ENCODE measurements around the gene PROSER3.

PROSER3 gene

GRCh38 chr19:35739275-35740107 lies 18.5 kb upstream of the PROSER3 start:
- no peak for DNase-seq

GRCh38 chr19:35740108-35740422 lies 17.9 kb upstream of the PROSER3 start:
- DNase-seq, result no peak

- peak; percentile 96 for DNase-seq
Measured at GRCh38 chr19:35740423-35741202, 17.4 kb upstream of the PROSER3 start.

- DNase-seq, result no peak
Measured at GRCh38 chr19:35741203-35741515, 16.8 kb upstream of the PROSER3 start.

GRCh38 chr19:35742121-35742724 lies 15.8 kb upstream of the PROSER3 start, which contains the start of gene IGFLR1:
Gene IGFLR1, minus strand, starts transcription at chr19:35742452. Its CDS starts 1,272 bp downstream, at chr19:35741180.
- no peak for DNase-seq

- DNase-seq, result no peak
Measured at GRCh38 chr19:35743640-35744429, 14.1 kb upstream of the PROSER3 start.

GRCh38 chr19:35744430-35745327 lies 13.3 kb upstream of the PROSER3 start:
- DNase-seq, result peak; percentile 87

- DNase-seq, result peak; percentile 97
Measured at GRCh38 chr19:35745328-35746086, 12.5 kb upstream of the PROSER3 start, which contains the start of the genes PSENEN and U2AF1L4. Gene PSENEN, plus strand, starts transcription at chr19:35745651. Its CDS starts 280 bp downstream, at chr19:35745931. Gene U2AF1L4, minus strand, starts transcription at chr19:35745418. Its CDS starts 27 bp downstream, at chr19:35745391.

GRCh38 chr19:35746087-35746462 lies 11.9 kb upstream of the PROSER3 start:
- DNase-seq, result no peak

- no peak for DNase-seq
Measured at GRCh38 chr19:35746531-35746930, 11.4 kb upstream of the PROSER3 start.

- DNase-seq, result peak; percentile 99
Measured at GRCh38 chr19:35748106-35749020, 9.6 kb upstream of the PROSER3 start, which contains the start of gene LIN37. Gene LIN37, plus strand, starts transcription at chr19:35748576. Its CDS starts 149 bp downstream, at chr19:35748725.

- DNase-seq, result no peak
Measured at GRCh38 chr19:35750167-35750566, 7.8 kb upstream of the PROSER3 start.

GRCh38 chr19:35751839-35752745 lies 5.9 kb upstream of the PROSER3 start:
- DNase-seq, result no peak

GRCh38 chr19:35752746-35753350 lies 5.1 kb upstream of the PROSER3 start:
- DNase-seq, result no peak

- DNase-seq, result no peak
Measured at GRCh38 chr19:35753634-35754369, 4.2 kb upstream of the PROSER3 start.

- DNase-seq, result no peak
Measured at GRCh38 chr19:35754370-35755130, 3.4 kb upstream of the PROSER3 start.

- DNase-seq, result no peak
Measured at GRCh38 chr19:35755131-35755549, 2.8 kb upstream of the PROSER3 start.
